Mucosa of rectum (tissue), 2 donors: ENCODE data around the gene SLC6A20.

Experiments
- H3K27ac ChIP-seq, 2 donors: one replicate each; pipeline ENCODE4 v1.7.0; 2013; ENCODE audit warnings: inconsistent platforms in 2 of 2, low read depth in 2 of 2, low read length in 2 of 2
- H3K27me3 ChIP-seq, 2 donors: one replicate each; pipeline ENCODE4 v1.7.0; 2013; ENCODE audit warnings: low read length in 2 of 2; ENCODE audit not compliant: control insufficient read depth in 2 of 2, insufficient read depth in 2 of 2
- H3K36me3 ChIP-seq, 2 donors: one replicate each; pipeline ENCODE4 v1.7.0; 2013; ENCODE audit warnings: low read length in 2 of 2; ENCODE audit not compliant: control insufficient read depth in 2 of 2, insufficient read depth in 2 of 2
- H3K4me1 ChIP-seq, 2 donors: one replicate each; pipeline ENCODE4 v1.7.0; 2013; ENCODE audit warnings: low read length in 2 of 2, mild to moderate bottlenecking in 1 of 2; ENCODE audit not compliant: control insufficient read depth in 2 of 2, insufficient read depth in 2 of 2
- H3K4me3 ChIP-seq, 2 donors: one replicate each; pipeline ENCODE4 v1.7.0; 2013; ENCODE audit warnings: low read length in 2 of 2
- H3K9ac ChIP-seq, 2 donors: one replicate each; pipeline ENCODE4 v1.7.0; 2013; ENCODE audit warnings: low read length in 2 of 2, low read depth in 1 of 2, mild to moderate bottlenecking in 1 of 2
- H3K9me3 ChIP-seq, 2 donors: one replicate each; pipeline ENCODE4 v1.7.0; 2013; ENCODE audit warnings: low read length in 2 of 2; ENCODE audit not compliant: control insufficient read depth in 2 of 2
- donor health status: healthy.
- donor health status: Normal muscosa, but diverticular disease.

SLC6A20 gene

DNA sequence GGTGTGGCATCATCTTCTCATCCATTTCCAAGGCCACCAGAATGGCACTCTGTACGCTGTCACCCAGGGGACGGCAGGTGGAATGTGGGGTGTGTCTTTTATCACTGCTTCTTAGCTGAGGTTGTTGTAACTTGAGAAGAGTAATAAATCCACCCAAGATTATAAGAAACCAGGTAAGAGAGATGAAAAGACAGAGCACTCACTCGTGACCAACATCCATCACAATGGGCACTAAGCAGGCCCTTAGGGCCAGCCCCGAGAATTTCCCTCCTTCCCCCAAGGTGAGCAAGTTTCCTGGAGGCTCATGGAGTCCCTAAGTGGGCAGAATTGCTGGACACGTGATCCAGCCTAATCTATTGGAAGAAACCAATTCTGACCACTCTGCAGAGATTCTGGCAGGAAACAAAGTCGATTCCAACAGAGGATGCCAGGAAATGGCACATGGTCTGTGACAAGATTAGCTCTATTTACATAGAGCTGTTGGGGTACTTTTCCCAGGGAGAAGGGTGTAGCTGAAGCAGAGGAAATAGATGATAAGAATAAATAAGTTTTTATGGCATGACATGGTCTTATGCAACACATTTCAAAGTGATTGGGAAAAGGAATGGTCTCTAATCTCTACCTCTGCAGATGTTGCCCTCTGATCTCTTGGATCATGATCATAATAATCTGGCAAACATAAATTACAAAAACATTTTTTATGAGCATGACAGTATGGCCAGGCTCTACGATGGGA, 22.5 kb downstream of the SLC6A20 start:
- Histone ChIP-seq H3K36me3 (no peaks in the 10 kb centered on the region), H3K9ac (no peak overlapping the region), H3K4me1 (peaks cover 24 to 28% of the 10 kb centered on the region in 2 donors), H3K9me3 (no peaks in the 10 kb centered on the region), H3K27ac (peak overlapping the region; percentile 62 to 76), H3K27me3 (no peaks in the 10 kb centered on the region), H3K4me3 (no peak overlapping the region)

GRCh38 chr3:45773072-45773471, 23.3 kb downstream of the SLC6A20 start:
- H3K27ac ChIP-seq, result peak overlapping the region; percentile 62 to 76
- H3K27me3 ChIP-seq, result no peaks in the 10 kb centered on the region
- peak overlapping the region in 1 of 2 donors; percentile 31 for H3K4me3 ChIP-seq
- peaks cover 24 to 28% of the 10 kb centered on the region in 2 donors for H3K4me1 ChIP-seq
- no peaks in the 10 kb centered on the region for H3K36me3 ChIP-seq
- H3K9me3 ChIP-seq, result no peaks in the 10 kb centered on the region
- H3K9ac ChIP-seq, result no peak overlapping the region

- Histone ChIP-seq H3K9me3 (no peaks in the 10 kb centered on the region), H3K27me3 (no peaks in the 10 kb centered on the region), H3K4me3 (peak overlapping the region in 1 of 2 donors; percentile 7), H3K27ac (peak overlapping the region; percentile 40 to 76), H3K9ac (no peak overlapping the region), H3K36me3 (no peaks in the 10 kb centered on the region), H3K4me1 (peaks cover 24 to 28% of the 10 kb centered on the region in 2 donors)
Measured at GRCh38 chr3:45772341-45773035, 23.8 kb downstream of the SLC6A20 start.

GRCh38 chr3:45771831-45772230, 24.5 kb downstream of the SLC6A20 start:
- H3K4me1 ChIP-seq, result peaks cover 24 to 28% of the 10 kb centered on the region in 2 donors
- H3K9ac ChIP-seq, result no peak overlapping the region
- H3K9me3 ChIP-seq, result no peaks in the 10 kb centered on the region
- H3K4me3 ChIP-seq, result no peak overlapping the region
- H3K36me3 ChIP-seq, result no peaks in the 10 kb centered on the region
- H3K27me3 ChIP-seq, result no peaks in the 10 kb centered on the region
- no peak overlapping the region for H3K27ac ChIP-seq

DNA sequence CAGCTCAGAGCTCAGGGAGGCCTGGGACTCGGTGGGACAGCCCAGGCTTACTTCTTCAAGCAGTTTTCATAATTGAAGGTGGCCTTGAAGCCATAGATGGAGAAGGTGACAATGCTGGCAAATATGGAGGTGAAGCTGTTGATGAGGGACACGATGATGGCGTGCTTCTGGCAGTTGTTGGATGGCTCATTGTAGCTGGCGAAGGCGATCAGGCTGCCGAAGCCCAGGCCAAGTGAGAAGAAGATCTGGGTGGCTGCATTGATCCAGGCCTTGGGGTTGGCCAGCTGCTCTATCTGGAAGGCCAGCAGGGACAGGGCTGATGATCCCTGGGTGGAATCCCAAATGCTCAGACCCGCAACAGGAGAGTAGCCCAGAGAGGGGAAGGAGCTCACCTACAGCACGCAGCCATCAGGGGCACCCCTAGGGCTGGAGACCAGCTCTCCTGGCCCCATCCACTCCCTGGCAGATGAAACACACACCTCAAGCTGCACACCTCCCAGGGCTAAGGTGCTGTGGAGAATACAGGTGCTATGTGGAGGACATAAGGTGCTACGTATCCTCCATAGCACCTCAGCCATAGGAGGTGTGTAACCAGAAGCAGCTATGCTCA, 25.1 kb downstream of the SLC6A20 start:
- H3K27me3 ChIP-seq, result no peaks in the 10 kb centered on the region
- H3K4me1 ChIP-seq, result peaks cover 24 to 25% of the 10 kb centered on the region in 2 donors
- no peaks in the 10 kb centered on the region for H3K36me3 ChIP-seq
- H3K9me3 ChIP-seq, result no peaks in the 10 kb centered on the region
- H3K4me3 ChIP-seq, result no peak overlapping the region
- H3K9ac ChIP-seq, result no peak overlapping the region
- H3K27ac ChIP-seq, result no peak overlapping the region

- no peaks in the 10 kb centered on the region for H3K27me3 ChIP-seq
- H3K9ac ChIP-seq, result no peak overlapping the region
- no peaks in the 10 kb centered on the region for H3K9me3 ChIP-seq
- no peak overlapping the region for H3K27ac ChIP-seq
- H3K4me3 ChIP-seq, result no peak overlapping the region
- H3K4me1 ChIP-seq, result no peaks in the 10 kb centered on the region
- H3K36me3 ChIP-seq, result no peaks in the 10 kb centered on the region
Measured at GRCh38 chr3:45765958-45766357, 30.4 kb downstream of the SLC6A20 start.

DNA sequence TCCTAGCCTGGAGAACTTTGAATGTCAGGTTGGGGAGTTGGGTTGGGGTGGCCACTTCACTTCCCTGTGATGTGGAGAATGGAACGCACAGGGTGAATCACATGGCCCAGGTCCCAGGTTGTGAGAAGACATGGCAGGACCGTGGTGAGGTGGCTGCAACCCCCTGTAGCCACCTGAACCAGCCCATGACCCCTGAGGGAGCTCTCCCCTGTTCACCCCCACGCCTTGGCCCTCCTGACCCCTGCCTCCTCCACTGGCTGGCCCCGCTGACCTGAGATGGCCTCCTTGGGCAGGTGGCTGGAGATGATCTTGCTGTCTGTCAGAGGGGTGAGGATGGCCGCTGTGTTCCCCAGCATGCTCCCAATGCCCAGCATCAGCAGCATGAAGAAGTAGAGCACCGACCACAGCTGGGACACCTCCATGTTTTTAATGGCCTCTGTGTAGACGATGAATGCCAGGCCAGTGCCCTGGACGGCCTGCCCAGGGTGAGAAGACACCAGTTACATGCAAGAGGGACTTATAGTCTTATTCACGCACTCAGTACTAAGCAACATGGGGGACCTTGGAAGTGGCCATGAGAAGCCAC, 31.0 kb downstream of the SLC6A20 start:
- H3K36me3 ChIP-seq, result no peaks in the 10 kb centered on the region
- no peaks in the 10 kb centered on the region for H3K4me1 ChIP-seq
- H3K4me3 ChIP-seq, result no peak overlapping the region
- H3K9me3 ChIP-seq, result no peaks in the 10 kb centered on the region
- no peak overlapping the region for H3K9ac ChIP-seq
- no peaks in the 10 kb centered on the region for H3K27me3 ChIP-seq
- H3K27ac ChIP-seq, result no peak overlapping the region

GRCh38 chr3:45763303-45763675, 33.0 kb downstream of the SLC6A20 start:
- H3K4me3 ChIP-seq, result no peak overlapping the region
- no peaks in the 10 kb centered on the region for H3K27me3 ChIP-seq
- no peaks in the 10 kb centered on the region for H3K4me1 ChIP-seq
- no peak overlapping the region for H3K9ac ChIP-seq
- H3K27ac ChIP-seq, result no peak overlapping the region
- H3K36me3 ChIP-seq, result no peaks in the 10 kb centered on the region
- H3K9me3 ChIP-seq, result no peaks in the 10 kb centered on the region

DNA sequence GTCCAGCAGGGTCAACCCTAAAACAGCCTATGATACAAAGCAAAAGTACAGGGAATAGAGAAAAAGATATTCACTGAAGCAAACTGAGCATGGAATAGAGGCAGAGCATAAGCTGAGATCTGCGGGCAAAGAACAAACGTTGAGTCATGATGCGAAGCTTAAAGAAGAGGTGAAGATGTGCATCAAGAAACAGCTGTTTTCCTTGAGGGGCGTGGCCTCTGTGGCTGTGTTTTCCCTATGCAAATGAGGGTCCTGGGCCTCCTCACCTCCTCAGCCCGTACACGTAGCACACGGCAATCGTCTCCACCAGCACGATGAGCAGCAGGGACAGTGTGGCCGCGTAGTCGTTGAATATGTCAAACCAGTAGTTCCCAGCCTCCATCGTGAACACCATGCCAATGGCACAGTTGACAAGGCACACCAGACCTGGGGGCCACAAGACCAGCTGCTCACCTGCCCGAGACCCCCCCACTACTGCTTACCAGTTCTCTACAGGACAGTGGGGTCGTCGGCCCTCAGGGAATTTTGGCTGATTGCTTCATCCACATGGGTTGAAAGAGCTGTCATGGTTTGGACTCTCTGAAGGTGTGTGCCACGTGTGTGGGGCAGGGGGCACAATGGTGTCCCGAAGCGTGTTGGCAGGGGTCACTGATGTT, 33.6 kb downstream of the SLC6A20 start:
- no peaks in the 10 kb centered on the region for H3K27me3 ChIP-seq
- no peaks in the 10 kb centered on the region for H3K4me1 ChIP-seq
- H3K27ac ChIP-seq, result no peak overlapping the region
- H3K9me3 ChIP-seq, result no peaks in the 10 kb centered on the region
- H3K36me3 ChIP-seq, result no peaks in the 10 kb centered on the region
- H3K4me3 ChIP-seq, result no peak overlapping the region
- H3K9ac ChIP-seq, result no peak overlapping the region
